Panc1 (cell line): Measurements from ENCODE around the gene PRSS33.

Experiments
- CTCF ChIP-seq: fragments of 450-650 bp; IDR thresholded peaks from 2 replicates; pipeline ENCODE4 v1.5.1; 2017; ENCODE audit warnings: mild to moderate bottlenecking
- POLR2AphosphoS5 ChIP-seq: IDR thresholded peaks from 2 replicates; pipeline ENCODE4 v1.6.1; 2012; ENCODE audit warnings: mild to moderate bottlenecking, low read depth, low read length, moderate library complexity
- REST ChIP-seq, 2 experiments: IDR thresholded peaks; 2 replicates each; pipeline ENCODE4 v1.6.1; 2011 to 2012; ENCODE audit warnings: low read depth in 2 of 2, control low read depth in 1 of 2, low read length in 1 of 2, mild to moderate bottlenecking in 1 of 2, moderate library complexity in 1 of 2; ENCODE audit not compliant: insufficient read depth in 1 of 2
- SIN3A ChIP-seq: IDR thresholded peaks from 2 replicates; pipeline ENCODE4 v1.6.1; 2012; ENCODE audit warnings: low read depth, mild to moderate bottlenecking, low read length, moderate library complexity, borderline replicate concordance; ENCODE audit not compliant: insufficient read depth
- TCF7L2 ChIP-seq: IDR thresholded peaks from 2 replicates; pipeline ENCODE4 v1.6.1; 2011; ENCODE audit warnings: mild to moderate bottlenecking, low read depth, low read length, inconsistent platforms

- TF ChIP-seq CTCF, result no peak
- TF ChIP-seq POLR2AphosphoS5, result no peak
- TF ChIP-seq SIN3A, result no peak
- TF ChIP-seq TCF7L2, result no peak
- TF ChIP-seq REST (IDR thresholded peaks at IDR 0.05; ENCODE audit: insufficient read depth in 1 of 2, low read depth in 2 of 2, low read length in 1 of 2), result no peak
Measured at GRCh38 chr16:2820836-2821486, 33.6 kb upstream of the PRSS33 start.
